Bronchial epithelial cell (primary cell): ENCODE results near the gene ZCCHC24. TPM values are rescaled to one million over a fixed set of nuclear protein-coding genes. Genes with fewer than 3 reads are reported as not detected.

Source experiments
- DNase-seq: peaks from one replicate; pipeline ENCODE4 v3.0.0-alpha.2; 2010; ENCODE audit warnings: low read depth
- FAIRE-seq: peaks from 2 replicates; lab custom pipeline; 2011; peaks lifted over from hg19 to GRCh38; lab: Jason Lieb, UNC
- H3K27me3 ChIP-seq: 2 replicates; pipeline ENCODE4 v1.5.1; 2011; ENCODE audit warnings: low read length; ENCODE audit not compliant: control insufficient read depth, insufficient read depth
- H3K36me3 ChIP-seq: 2 replicates; pipeline ENCODE4 v1.5.1; 2011; ENCODE audit warnings: low read length; ENCODE audit not compliant: control insufficient read depth, insufficient read depth
- H3K4me3 ChIP-seq: 2 replicates; pipeline ENCODE4 v1.5.1; 2011; ENCODE audit warnings: mild to moderate bottlenecking, low read depth, low read length, control low read depth
- CTCF ChIP-seq: IDR thresholded peaks from 2 replicates; pipeline ENCODE4 v1.5.1; 2011; ENCODE audit warnings: mild to moderate bottlenecking, moderate library complexity, low read length, control low read depth, inconsistent platforms; ENCODE audit not compliant: insufficient read depth, severe bottlenecking
- total RNA-seq: library from RNA; depleted of rRNA; stranded (reverse); fragments of >200 nt; gene quantifications from 2 replicates; pipeline ENCODE4 v1.2.1, GENCODE V29; 2014

ZCCHC24 gene
- total RNA-seq, 1 donor from 2014 or later, result 0.53 TPM

- TF ChIP-seq CTCF, result no peak
- DNase-seq (no peak), FAIRE-seq (no peak)
- H3K27me3 ChIP-seq, result peaks cover 2% of the 10 kb centered on the region
- H3K36me3 ChIP-seq, result no peaks in the 10 kb centered on the region
- H3K4me3 ChIP-seq, result no peak overlapping the region
These were observed 1.9 kb downstream of the ZCCHC24 start for GRCh38 chr10:79443338-79444198.

- no peak for TF ChIP-seq CTCF
- no peak for FAIRE-seq
- no peak for DNase-seq
- H3K36me3 ChIP-seq, result no peaks in the 10 kb centered on the region
- no peak overlapping the region for H3K4me3 ChIP-seq
- H3K27me3 ChIP-seq, result peaks cover 2% of the 10 kb centered on the region
These were observed 3.0 kb downstream of the ZCCHC24 start for GRCh38 chr10:79442171-79443040.

- FAIRE-seq (no peak), DNase-seq (no peak)
- no peak for TF ChIP-seq CTCF
These were observed 4.0 kb downstream of the ZCCHC24 start for GRCh38 chr10:79441433-79441832.

GRCh38 chr10:79440281-79440680 lies 5.1 kb downstream of the ZCCHC24 start:
- TF ChIP-seq CTCF, result no peak

More at GRCh38 chr10:79441433-79441832, 4.0 kb downstream of the ZCCHC24 start:
- no peak overlapping the region for H3K4me3 ChIP-seq
- H3K36me3 ChIP-seq, result no peaks in the 10 kb centered on the region
- peaks cover 2% of the 10 kb centered on the region for H3K27me3 ChIP-seq

GRCh38 chr10:79438699-79439085 lies 6.7 kb downstream of the ZCCHC24 start:
- Histone ChIP-seq H3K36me3 (no peaks in the 10 kb centered on the region), H3K27me3 (peaks cover 2% of the 10 kb centered on the region), H3K4me3 (no peak overlapping the region)
- DNase-seq (no peak), FAIRE-seq (no peak)
- TF ChIP-seq CTCF, result no peak

More at GRCh38 chr10:79440281-79440680, 5.1 kb downstream of the ZCCHC24 start:
- DNase-seq (no peak), FAIRE-seq (no peak)
- Histone ChIP-seq H3K36me3 (no peaks in the 10 kb centered on the region), H3K27me3 (peaks cover 2% of the 10 kb centered on the region), H3K4me3 (no peak overlapping the region)
